ENCODE data around the gene EEF2.
A peak's percentile ranks its signal among the peaks of the same experiment; 100 is the strongest.
"Not testable (repeated sequence)": the region's sequence is repeated elsewhere in the genome, so short reads cannot be mapped to it uniquely, and the experiment has no call there.

The EEF2 gene

GRCh38 chr19:4014541-4015491, 29.6 kb upstream of the EEF2 start:
- DNase-seq: peak; percentile 76

DNA sequence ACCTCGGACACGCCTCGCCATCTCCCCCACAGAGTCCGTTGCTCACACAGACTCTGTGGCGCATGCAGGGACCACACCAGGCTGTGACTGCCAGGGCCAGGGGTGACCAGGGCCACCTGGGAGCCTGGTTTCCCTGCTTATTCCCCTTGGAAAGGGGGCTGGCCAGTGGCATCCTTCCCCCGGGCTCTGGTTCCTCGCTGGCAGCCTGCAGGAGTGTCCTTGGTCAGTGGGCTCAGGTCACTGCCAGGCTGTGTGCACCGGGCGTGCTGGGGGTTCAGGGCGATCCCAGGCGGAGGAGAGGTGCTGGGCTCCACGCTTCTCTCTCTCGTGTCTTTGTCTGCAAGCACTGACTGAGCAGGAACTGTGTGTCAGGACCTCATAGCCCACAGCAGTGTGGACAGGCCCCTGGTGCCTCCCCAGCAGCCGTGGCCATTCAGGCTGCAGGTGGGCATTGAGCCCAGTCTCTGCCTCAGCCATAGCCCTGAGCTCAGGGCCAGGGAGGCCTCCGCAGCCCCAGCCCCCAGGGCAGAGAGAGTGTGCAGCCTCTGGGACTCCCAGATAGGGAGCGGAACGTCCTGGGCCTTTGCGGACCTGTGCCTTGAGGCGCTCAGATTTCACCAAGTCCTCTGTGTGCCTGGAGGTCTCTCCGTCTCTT, 28.8 kb upstream of the EEF2 start:
- DNase-seq: no peak

DNA sequence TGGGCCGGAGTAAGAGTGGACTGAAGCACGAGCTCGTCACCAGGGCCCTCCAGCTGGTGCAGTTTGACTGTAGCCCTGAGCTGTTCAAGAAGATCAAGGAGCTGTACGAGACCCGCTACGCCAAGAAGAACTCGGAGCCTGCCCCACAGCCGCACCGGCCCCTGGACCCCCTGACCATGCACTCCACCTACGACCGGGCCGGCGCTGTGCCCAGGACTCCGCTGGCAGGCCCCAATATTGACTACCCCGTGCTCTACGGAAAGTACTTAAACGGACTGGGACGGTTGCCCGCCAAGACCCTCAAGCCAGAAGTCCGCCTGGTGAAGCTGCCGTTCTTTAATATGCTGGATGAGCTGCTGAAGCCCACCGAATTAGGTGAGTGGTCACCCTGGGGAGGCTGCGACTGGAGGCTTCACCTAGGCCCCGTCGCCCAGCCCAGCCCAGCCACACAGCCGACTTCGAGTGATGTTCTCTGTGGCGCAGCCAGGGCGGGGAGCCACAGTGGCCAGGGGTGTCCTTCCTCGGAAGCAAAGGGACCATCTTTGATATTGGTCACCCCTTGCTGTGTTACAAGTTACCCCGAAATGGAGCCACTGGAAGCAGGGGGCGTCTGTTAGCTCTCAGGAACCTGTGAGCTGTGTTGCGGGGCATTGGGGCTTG, 27.8 kb upstream of the EEF2 start:
- DNase-seq: no peak

- DNase-seq: no peak
These were observed 27.1 kb upstream of the EEF2 start for GRCh38 chr19:4012092-4012974.

DNA sequence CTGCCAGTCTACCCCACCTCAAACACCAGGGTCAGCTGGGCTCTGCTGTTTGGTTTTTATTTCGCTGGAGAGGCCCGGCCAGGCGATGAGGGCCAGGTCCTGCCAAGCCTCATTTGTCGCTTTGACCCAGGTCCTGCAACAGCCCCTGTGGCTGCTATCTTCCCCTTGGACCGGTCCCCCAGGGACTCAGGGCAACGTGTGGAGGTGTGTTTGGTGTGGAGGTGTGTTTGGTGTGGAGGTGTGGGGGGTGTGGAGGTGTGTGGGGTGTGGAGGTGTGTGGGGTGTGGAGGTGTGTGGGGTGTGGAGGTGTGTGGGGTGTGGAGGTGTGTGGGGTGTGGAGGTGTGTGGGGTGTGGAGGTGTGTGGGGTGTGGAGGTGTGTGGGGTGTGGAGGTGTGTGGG, 26.2 kb upstream of the EEF2 start:
- not testable (repeated sequence) for DNase-seq

- no peak for DNase-seq
These were observed 25.5 kb upstream of the EEF2 start for GRCh38 chr19:4010808-4011110.

DNA sequence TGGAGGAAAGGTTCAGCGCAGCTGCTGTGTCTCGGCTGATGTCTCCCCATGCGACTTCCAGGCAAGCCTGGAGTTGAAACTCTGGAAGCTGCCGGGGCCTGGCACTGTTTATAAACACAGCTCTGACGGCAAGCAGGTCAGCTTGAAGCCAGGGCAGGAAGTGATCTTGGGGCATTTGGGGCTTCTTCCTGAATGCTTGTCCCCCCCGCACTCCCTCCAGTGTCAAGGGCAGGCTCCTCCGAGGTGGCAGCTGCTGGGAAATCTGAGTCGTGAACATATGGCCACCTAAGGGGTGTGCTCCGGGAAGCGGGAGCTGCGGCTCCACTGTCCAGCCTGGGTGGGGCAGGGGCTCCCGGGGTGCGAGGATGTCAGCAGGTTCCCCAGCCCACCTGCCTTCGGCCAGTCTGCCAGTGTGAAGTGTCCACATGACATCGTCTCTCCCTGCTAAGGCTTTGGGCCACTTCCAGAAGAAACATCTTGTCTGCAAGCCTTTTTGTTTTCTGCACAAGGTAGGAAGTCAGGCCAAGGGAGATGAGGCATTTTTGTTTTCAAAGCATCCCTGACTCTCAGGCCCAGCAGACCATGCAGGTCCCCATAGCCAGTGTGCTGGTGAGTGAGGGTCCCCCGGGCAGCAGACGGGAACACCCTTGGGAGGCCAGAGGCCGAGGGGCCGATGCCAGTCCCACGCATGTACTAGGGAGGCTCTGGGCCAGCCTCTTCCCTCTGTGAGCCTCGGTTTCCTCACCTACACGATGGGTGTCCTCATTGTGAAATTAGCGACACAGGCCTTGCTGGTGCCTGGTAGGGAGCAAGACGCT, 24.9 kb upstream of the EEF2 start:
- DNase-seq: peak; percentile 58

- DNase-seq: peak; percentile 74
These were observed 22.7 kb upstream of the EEF2 start for GRCh38 chr19:4007836-4008539.

DNA sequence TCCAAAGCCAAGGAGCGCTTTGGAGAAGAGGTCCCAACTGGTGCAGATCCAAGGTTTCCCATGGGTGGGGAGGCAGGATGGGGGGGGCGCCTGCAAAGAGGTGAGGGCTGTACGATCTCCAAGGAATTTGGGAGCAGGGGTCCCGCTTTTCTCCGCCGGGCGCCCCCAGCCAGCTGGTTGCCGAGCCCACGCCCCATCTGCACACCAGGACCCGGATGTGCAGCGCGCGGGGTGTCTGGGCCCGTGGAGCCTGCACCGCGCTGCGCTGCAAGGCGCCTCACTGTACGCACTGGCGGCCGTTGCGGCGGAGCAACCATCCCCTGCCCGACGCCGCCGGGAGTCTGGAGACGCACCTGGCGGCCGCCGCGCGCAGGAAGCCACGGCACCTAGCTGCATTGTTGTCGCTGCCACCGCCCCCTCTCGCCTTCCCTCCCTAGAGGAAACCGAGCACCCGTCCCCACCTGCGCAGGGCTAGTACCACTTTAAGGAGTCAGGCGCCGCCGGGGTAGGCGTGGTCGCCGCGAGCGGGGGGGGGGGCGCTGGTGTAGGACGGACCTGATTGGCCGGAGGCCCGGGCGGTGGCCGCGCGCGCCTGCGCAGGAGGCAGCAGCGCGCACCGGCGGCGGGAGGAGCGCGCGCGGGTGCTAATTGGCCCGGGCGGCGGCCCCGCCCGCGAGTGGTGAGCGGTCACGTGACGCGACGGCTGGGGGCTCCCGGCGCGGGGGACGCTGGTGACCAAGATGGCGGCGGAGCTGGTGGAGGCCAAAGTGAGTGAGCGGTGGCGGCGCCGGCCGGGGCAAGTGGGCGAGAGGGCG, 22.0 kb upstream of the EEF2 start, which contains the start of gene PIAS4:
TSS of gene PIAS4 (plus strand) at position 716 of the 815 bp plus-strand sequence. CDS start at position 741, 25 bp downstream.
- peak; percentile 97 for DNase-seq

- not testable (repeated sequence) for DNase-seq
These were observed 20.2 kb upstream of the EEF2 start for GRCh38 chr19:4005436-4005835.

- DNase-seq: not testable (repeated sequence)
These were observed 15.5 kb upstream of the EEF2 start for GRCh38 chr19:4000798-4001197.

- DNase-seq: not testable (repeated sequence)
These were observed 13.6 kb upstream of the EEF2 start for GRCh38 chr19:3998667-3999412.

GRCh38 chr19:3995607-3996006, 10.3 kb upstream of the EEF2 start:
- DNase-seq: no peak

DNA sequence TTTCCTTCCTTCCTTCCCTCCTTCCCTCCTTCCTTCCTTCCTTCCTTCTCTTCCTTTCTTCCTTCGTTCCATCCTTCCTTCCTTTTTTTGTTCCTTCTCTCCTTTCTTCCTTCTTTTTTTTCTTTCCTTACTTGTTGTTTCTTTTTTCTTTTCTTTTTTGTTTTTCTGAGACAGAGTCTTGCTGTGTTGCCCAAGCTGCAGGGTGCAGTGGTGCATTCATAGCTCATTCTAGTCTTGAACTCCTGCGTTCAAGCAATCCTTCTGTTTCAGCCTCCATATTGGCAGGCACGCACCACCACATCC, 5.5 kb upstream of the EEF2 start:
- no peak for DNase-seq

- DNase-seq: peak; percentile 96
These were observed 2.5 kb upstream of the EEF2 start for GRCh38 chr19:3987619-3988371.

- DNase-seq: peak; percentile 84
These were observed 1.2 kb upstream of the EEF2 start for GRCh38 chr19:3986260-3987041.

DNA sequence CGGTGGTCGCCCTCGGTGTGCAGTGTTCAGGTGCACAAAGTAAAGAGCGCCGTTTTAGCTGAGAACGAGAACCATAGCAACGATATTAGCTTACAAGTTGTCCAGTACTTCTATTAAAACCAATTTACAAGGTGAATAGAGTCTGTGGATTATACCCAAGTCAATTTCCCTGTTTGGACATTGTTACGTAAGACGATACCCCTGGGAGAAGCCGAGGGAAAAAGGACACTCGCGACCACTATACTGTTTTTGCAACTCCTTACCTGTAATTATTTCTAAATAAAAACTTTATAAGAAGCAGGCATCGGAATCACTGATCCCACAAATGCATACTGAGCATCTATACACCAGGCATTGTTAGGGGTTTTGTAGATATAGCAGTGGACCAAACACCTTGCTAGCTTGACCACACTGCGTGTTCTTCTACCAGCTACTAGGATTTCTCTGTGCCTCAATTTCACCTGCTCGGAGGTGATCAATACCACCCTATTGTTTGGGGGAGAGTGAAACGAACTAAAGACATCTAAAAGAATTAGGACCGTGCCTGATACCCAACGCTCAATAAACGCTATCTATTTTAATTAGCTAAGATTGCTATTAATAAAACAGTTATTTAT, 488 bp upstream of the EEF2 start:
- no peak for DNase-seq

- DNase-seq: peak; percentile 76
These were observed 717 bp downstream of the EEF2 start for GRCh38 chr19:3984584-3984907.

Measured in activated effector memory CD4-positive, alpha-beta T cell treated with anti-CD3 and anti-CD28 coated beads, Interleukin-2, amount 50 U/mL, for 16 hours (primary cell).